HEK293 (cell line): ENCODE results near the gene RINL.

ENCODE experiments used
- EGR2 ChIP-seq: fragments of 450-650 bp; formaldehyde crosslinking; IDR thresholded peaks from 2 replicates; pipeline ENCODE4 v1.5.1; 2016; ENCODE audit warnings: low read depth, missing biosample characterization, missing genetic modification characterization
- GLIS2 ChIP-seq: fragments of 450-650 bp; formaldehyde crosslinking; IDR thresholded peaks from 2 replicates; pipeline ENCODE4 v1.5.1; 2016; ENCODE audit warnings: missing biosample characterization, missing genetic modification characterization
- KLF7 ChIP-seq: fragments of 450-650 bp; formaldehyde crosslinking; IDR thresholded peaks from 2 replicates; pipeline ENCODE4 v1.5.1; 2016; ENCODE audit warnings: missing biosample characterization, missing genetic modification characterization, borderline replicate concordance
- OVOL3 ChIP-seq: fragments of 450-650 bp; formaldehyde crosslinking; IDR thresholded peaks from 2 replicates; pipeline ENCODE4 v1.5.1; 2016; ENCODE audit warnings: missing biosample characterization, missing genetic modification characterization
- SP7 ChIP-seq: fragments of 450-650 bp; formaldehyde crosslinking; IDR thresholded peaks from 2 replicates; pipeline ENCODE4 v1.5.1; 2016; ENCODE audit warnings: missing biosample characterization, missing genetic modification characterization
- YY1 ChIP-seq: fragments of 450-650 bp; formaldehyde crosslinking; IDR thresholded peaks from 2 replicates; pipeline ENCODE4 v1.5.1; 2018; ENCODE audit warnings: missing biosample characterization, missing genetic modification characterization
- ZBTB1 ChIP-seq: fragments of 450-650 bp; formaldehyde crosslinking; IDR thresholded peaks from 2 replicates; pipeline ENCODE4 v1.5.1; 2016; ENCODE audit warnings: missing biosample characterization, missing genetic modification characterization
- ZBTB7A ChIP-seq: fragments of 450-650 bp; formaldehyde crosslinking; IDR thresholded peaks from 2 replicates; pipeline ENCODE4 v1.5.1; 2016; ENCODE audit warnings: low read depth, missing biosample characterization, missing genetic modification characterization
- ZEB2 ChIP-seq: fragments of 450-650 bp; formaldehyde crosslinking; IDR thresholded peaks from 2 replicates; pipeline ENCODE4 v1.5.1; 2016; ENCODE audit warnings: missing biosample characterization, missing genetic modification characterization
- ZFHX2 ChIP-seq: fragments of 450-650 bp; formaldehyde crosslinking; conservative IDR thresholded peaks from 2 replicates; pipeline ENCODE4 v1.5.1; 2016; ENCODE audit warnings: missing biosample characterization, missing genetic modification characterization
- ZNF112 ChIP-seq: fragments of 450-650 bp; formaldehyde crosslinking; IDR thresholded peaks from 2 replicates; pipeline ENCODE4 v1.5.0; 2017; ENCODE audit warnings: missing biosample characterization, missing genetic modification characterization
- ZNF114 ChIP-seq: fragments of 450-650 bp; formaldehyde crosslinking; IDR thresholded peaks from 2 replicates; pipeline ENCODE4 v1.5.0; 2017; ENCODE audit warnings: missing biosample characterization, missing genetic modification characterization
- ZNF184 ChIP-seq: fragments of 450-650 bp; IDR thresholded peaks from 2 replicates; pipeline ENCODE4 v1.5.1; 2018; ENCODE audit warnings: missing biosample characterization, mild to moderate bottlenecking, missing genetic modification characterization
- ZNF341 ChIP-seq: fragments of 450-650 bp; formaldehyde crosslinking; IDR thresholded peaks from 2 replicates; pipeline ENCODE4; 2016; ENCODE audit warnings: low read depth, missing biosample characterization, missing genetic modification characterization
- ZNF501 ChIP-seq: fragments of 450-650 bp; formaldehyde crosslinking; IDR thresholded peaks from 2 replicates; pipeline ENCODE4 v1.5.1; 2016; ENCODE audit warnings: missing biosample characterization, missing genetic modification characterization
- ZNF600 ChIP-seq: fragments of 450-650 bp; formaldehyde crosslinking; IDR thresholded peaks from 2 replicates; pipeline ENCODE4 v1.5.1; 2016; ENCODE audit warnings: missing biosample characterization, missing genetic modification characterization
- ZNF610 ChIP-seq: fragments of 450-650 bp; formaldehyde crosslinking; IDR thresholded peaks from 2 replicates; pipeline ENCODE4 v1.5.1; 2016; ENCODE audit warnings: missing biosample characterization, missing genetic modification characterization, borderline replicate concordance
- ZNF629 ChIP-seq: fragments of 450-650 bp; formaldehyde crosslinking; IDR thresholded peaks from 2 replicates; pipeline ENCODE4 v1.5.1; 2017; ENCODE audit warnings: missing biosample characterization, missing genetic modification characterization
- ZNF670 ChIP-seq: fragments of 450-650 bp; formaldehyde crosslinking; IDR thresholded peaks from 2 replicates; pipeline ENCODE4 v1.5.1; 2016; ENCODE audit warnings: missing biosample characterization, missing genetic modification characterization, low read depth
- ZSCAN23 ChIP-seq: fragments of 450-650 bp; formaldehyde crosslinking; IDR thresholded peaks from 2 replicates; pipeline ENCODE4 v1.5.1; 2016; ENCODE audit warnings: missing biosample characterization, missing genetic modification characterization
- ZXDB ChIP-seq: fragments of 450-650 bp; formaldehyde crosslinking; IDR thresholded peaks from 2 replicates; pipeline ENCODE4 v1.5.1; 2016; ENCODE audit warnings: missing biosample characterization, missing genetic modification characterization
- TF ChIP-seq, protein P1 (sequence below): fragments of 450-650 bp; formaldehyde crosslinking; IDR thresholded peaks from 2 replicates; pipeline ENCODE4 v1.5.1; 2016; ENCODE audit warnings: missing biosample characterization, missing genetic modification characterization
- TF ChIP-seq, protein P2 (sequence below): fragments of 450-650 bp; formaldehyde crosslinking; IDR thresholded peaks from 2 replicates; pipeline ENCODE4 v1.5.1; 2016; ENCODE audit warnings: missing biosample characterization, missing genetic modification characterization
- TF ChIP-seq, protein P3 (sequence below): fragments of 450-650 bp; formaldehyde crosslinking; IDR thresholded peaks from 2 replicates; pipeline ENCODE4 v1.5.1; 2016; ENCODE audit warnings: missing biosample characterization, missing genetic modification characterization
- TF ChIP-seq, protein P4 (sequence below): fragments of 450-650 bp; formaldehyde crosslinking; conservative IDR thresholded peaks from 2 replicates; pipeline ENCODE4 v1.5.1; 2016; ENCODE audit warnings: low read depth, missing biosample characterization, missing genetic modification characterization
- TF ChIP-seq, protein P5 (sequence below): fragments of 450-650 bp; formaldehyde crosslinking; IDR thresholded peaks from 2 replicates; pipeline ENCODE4 v1.5.1; 2016; ENCODE audit warnings: missing biosample characterization, missing genetic modification characterization
- TF ChIP-seq, protein P6 (sequence below): fragments of 450-650 bp; formaldehyde crosslinking; IDR thresholded peaks from 2 replicates; pipeline ENCODE4 v1.5.1; 2016; ENCODE audit warnings: missing biosample characterization, missing genetic modification characterization

The RINL gene

DNA sequence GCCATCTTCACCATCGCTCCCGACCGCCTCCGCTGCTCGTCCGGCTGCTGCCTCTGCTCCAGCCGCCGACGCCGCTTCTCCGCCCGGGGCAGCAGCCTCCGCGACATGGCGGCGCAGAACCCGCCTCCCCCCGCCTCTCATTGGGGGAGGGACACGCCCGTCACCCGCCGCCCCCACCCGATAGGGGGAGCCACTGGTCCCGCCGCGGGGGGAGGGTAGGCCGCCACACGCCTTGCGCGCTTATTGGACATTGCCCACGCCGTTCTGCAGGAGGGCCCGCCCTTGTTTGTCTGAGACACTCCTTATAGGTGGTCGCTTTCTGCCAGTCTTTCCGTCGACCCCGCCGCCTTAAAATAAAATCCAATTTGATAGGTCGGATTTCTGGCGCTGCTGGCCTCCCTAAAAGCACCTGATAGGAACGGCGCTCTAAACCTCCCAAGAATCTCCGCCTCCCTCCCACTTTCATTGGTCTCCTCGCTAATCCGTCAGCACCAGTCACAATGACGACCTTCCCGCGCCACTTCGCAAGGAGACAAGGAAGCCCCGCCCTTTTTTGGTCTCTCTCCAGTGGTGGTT, 28.1 kb downstream of the RINL start, which contains the start of gene HNRNPL (continued):
- TF ChIP-seq ZNF112 (tag by site-specific recombination) (no peak), ZNF670 (tag by site-specific recombination) (no peak), KLF7 (tag by site-specific recombination) (peak; percentile 39; the same call in 1 of the 2 replicates), ZNF341 (peak; percentile 100), ZSCAN23 (no peak), ZFHX2 (tag by site-specific recombination) (peak; percentile 96), ZNF600 (tag by site-specific recombination) (no peak), ZBTB7A (peak; percentile 73), ZXDB (peak; percentile 86), ZNF610 (no peak), GLIS2 (peak; percentile 100), ZEB2 (tag by site-specific recombination) (peak; percentile 72), SP7 (tag by site-specific recombination) (peak; percentile 40; the same call in 1 of the 2 replicates), ZBTB1 (tag by site-specific recombination) (no peak), ZNF501 (tag by site-specific recombination) (no peak), EGR2 (tag by site-specific recombination) (peak; percentile 95), ZNF629 (tag by site-specific recombination) (peak; percentile 99), YY1 (tag by site-specific recombination) (peak; percentile 96), ZNF184 (no peak), ZNF114 (tag by site-specific recombination) (no peak), OVOL3 (no peak)
- TF ChIP-seq, protein P1, sequence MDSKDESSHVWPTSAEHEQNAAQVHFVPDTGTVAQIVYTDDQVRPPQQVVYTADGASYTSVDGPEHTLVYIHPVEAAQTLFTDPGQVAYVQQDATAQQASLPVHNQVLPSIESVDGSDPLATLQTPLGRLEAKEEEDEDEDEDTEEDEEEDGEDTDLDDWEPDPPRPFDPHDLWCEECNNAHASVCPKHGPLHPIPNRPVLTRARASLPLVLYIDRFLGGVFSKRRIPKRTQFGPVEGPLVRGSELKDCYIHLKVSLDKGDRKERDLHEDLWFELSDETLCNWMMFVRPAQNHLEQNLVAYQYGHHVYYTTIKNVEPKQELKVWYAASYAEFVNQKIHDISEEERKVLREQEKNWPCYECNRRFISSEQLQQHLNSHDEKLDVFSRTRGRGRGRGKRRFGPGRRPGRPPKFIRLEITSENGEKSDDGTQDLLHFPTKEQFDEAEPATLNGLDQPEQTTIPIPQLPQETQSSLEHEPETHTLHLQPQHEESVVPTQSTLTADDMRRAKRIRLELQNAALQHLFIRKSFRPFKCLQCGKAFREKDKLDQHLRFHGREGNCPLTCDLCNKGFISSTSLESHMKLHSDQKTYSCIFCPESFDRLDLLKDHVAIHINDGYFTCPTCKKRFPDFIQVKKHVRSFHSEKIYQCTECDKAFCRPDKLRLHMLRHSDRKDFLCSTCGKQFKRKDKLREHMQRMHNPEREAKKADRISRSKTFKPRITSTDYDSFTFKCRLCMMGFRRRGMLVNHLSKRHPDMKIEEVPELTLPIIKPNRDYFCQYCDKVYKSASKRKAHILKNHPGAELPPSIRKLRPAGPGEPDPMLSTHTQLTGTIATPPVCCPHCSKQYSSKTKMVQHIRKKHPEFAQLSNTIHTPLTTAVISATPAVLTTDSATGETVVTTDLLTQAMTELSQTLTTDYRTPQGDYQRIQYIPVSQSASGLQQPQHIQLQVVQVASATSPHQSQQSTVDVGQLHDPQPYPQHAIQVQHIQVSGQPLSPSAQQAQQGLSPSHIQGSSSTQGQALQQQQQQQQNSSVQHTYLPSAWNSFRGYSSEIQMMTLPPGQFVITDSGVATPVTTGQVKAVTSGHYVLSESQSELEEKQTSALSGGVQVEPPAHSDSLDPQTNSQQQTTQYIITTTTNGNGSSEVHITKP (tag by site-specific recombination): peak; percentile 55
- TF ChIP-seq, protein P2, sequence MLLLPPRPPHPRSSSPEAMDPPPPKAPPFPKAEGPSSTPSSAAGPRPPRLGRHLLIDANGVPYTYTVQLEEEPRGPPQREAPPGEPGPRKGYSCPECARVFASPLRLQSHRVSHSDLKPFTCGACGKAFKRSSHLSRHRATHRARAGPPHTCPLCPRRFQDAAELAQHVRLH: peak; percentile 100
- TF ChIP-seq, protein P3, sequence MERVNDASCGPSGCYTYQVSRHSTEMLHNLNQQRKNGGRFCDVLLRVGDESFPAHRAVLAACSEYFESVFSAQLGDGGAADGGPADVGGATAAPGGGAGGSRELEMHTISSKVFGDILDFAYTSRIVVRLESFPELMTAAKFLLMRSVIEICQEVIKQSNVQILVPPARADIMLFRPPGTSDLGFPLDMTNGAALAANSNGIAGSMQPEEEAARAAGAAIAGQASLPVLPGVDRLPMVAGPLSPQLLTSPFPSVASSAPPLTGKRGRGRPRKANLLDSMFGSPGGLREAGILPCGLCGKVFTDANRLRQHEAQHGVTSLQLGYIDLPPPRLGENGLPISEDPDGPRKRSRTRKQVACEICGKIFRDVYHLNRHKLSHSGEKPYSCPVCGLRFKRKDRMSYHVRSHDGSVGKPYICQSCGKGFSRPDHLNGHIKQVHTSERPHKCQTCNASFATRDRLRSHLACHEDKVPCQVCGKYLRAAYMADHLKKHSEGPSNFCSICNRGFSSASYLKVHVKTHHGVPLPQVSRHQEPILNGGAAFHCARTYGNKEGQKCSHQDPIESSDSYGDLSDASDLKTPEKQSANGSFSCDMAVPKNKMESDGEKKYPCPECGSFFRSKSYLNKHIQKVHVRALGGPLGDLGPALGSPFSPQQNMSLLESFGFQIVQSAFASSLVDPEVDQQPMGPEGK: peak; percentile 100
- TF ChIP-seq, protein P4, sequence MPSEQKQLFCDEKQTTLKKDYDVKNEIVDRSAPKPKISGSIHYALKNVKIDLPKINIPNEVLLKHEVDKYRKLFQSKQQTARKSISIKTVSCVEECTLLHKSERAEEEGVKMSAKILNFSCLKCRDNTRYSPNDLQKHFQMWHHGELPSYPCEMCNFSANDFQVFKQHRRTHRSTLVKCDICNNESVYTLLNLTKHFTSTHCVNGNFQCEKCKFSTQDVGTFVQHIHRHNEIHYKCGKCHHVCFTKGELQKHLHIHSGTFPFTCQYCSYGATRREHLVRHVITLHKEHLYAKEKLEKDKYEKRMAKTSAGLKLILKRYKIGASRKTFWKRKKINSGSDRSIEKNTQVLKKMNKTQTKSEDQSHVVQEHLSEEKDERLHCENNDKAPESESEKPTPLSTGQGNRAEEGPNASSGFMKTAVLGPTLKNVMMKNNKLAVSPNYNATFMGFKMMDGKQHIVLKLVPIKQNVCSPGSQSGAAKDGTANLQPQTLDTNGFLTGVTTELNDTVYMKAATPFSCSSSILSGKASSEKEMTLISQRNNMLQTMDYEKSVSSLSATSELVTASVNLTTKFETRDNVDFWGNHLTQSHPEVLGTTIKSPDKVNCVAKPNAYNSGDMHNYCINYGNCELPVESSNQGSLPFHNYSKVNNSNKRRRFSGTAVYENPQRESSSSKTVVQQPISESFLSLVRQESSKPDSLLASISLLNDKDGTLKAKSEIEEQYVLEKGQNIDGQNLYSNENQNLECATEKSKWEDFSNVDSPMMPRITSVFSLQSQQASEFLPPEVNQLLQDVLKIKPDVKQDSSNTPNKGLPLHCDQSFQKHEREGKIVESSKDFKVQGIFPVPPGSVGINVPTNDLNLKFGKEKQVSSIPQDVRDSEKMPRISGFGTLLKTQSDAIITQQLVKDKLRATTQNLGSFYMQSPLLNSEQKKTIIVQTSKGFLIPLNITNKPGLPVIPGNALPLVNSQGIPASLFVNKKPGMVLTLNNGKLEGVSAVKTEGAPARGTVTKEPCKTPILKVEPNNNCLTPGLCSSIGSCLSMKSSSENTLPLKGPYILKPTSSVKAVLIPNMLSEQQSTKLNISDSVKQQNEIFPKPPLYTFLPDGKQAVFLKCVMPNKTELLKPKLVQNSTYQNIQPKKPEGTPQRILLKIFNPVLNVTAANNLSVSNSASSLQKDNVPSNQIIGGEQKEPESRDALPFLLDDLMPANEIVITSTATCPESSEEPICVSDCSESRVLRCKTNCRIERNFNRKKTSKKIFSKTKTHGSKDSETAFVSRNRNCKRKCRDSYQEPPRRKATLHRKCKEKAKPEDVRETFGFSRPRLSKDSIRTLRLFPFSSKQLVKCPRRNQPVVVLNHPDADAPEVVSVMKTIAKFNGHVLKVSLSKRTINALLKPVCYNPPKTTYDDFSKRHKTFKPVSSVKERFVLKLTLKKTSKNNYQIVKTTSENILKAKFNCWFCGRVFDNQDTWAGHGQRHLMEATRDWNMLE: peak; percentile 36; the same call in 1 of the 2 replicates
- TF ChIP-seq, protein P5, sequence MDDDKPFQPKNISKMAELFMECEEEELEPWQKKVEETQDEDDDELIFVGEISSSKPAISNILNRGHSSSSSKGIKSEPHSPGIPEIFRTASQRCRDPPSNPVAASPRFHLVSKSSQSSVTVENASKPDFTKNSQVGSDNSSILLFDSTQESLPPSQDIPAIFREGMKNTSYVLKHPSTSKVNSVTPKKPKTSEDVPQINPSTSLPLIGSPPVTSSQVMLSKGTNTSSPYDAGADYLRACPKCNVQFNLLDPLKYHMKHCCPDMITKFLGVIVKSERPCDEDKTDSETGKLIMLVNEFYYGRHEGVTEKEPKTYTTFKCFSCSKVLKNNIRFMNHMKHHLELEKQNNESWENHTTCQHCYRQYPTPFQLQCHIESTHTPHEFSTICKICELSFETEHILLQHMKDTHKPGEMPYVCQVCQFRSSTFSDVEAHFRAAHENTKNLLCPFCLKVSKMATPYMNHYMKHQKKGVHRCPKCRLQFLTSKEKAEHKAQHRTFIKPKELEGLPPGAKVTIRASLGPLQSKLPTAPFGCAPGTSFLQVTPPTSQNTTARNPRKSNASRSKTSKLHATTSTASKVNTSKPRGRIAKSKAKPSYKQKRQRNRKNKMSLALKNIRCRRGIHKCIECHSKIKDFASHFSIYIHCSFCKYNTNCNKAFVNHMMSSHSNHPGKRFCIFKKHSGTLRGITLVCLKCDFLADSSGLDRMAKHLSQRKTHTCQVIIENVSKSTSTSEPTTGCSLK: no peak
- TF ChIP-seq, protein P6, sequence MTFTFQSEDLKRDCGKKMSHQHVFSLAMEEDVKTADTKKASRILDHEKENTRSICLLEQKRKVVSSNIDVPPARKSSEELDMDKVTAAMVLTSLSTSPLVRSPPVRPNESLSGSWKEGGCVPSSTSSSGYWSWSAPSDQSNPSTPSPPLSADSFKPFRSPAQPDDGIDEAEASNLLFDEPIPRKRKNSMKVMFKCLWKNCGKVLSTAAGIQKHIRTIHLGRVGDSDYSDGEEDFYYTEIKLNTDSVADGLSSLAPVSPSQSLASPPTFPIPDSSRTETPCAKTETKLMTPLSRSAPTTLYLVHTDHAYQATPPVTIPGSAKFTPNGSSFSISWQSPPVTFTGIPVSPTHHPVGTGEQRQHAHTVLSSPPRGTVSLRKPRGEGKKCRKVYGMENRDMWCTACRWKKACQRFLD (tag by site-specific recombination): no peak
